ENCODE measurements around the gene MAN1A2. TPM values are rescaled to one million over a fixed set of nuclear protein-coding genes. Genes with fewer than 3 reads are reported as not detected.

The MAN1A2 gene
- total RNA-seq, 1 experiment from 2014 or later: 28.7 TPM

GRCh38 chr1:117493906-117494305 is 126.7 kb downstream of the MAN1A2 start:
- Histone ChIP-seq H3K27me3 (ENCODE audit: control insufficient read depth, insufficient read depth, low read length) (no peaks in the 10 kb centered on the region), H3K4me3 (ENCODE audit: low read depth in 2 of 2, low read length in 2 of 2) (no peak overlapping the region), H3K9me3 (ENCODE audit: control insufficient read depth, insufficient read depth, low read depth, low read length) (no peaks in the 10 kb centered on the region), H3K4me1 (ENCODE audit: control insufficient read depth, insufficient read depth, low read length) (no peaks in the 10 kb centered on the region), H3K27ac (ENCODE audit: low read length) (no peak overlapping the region), H3K36me3 (ENCODE audit: control insufficient read depth, insufficient read depth, low read length) (no peaks in the 10 kb centered on the region)
- TF ChIP-seq, protein P1, sequence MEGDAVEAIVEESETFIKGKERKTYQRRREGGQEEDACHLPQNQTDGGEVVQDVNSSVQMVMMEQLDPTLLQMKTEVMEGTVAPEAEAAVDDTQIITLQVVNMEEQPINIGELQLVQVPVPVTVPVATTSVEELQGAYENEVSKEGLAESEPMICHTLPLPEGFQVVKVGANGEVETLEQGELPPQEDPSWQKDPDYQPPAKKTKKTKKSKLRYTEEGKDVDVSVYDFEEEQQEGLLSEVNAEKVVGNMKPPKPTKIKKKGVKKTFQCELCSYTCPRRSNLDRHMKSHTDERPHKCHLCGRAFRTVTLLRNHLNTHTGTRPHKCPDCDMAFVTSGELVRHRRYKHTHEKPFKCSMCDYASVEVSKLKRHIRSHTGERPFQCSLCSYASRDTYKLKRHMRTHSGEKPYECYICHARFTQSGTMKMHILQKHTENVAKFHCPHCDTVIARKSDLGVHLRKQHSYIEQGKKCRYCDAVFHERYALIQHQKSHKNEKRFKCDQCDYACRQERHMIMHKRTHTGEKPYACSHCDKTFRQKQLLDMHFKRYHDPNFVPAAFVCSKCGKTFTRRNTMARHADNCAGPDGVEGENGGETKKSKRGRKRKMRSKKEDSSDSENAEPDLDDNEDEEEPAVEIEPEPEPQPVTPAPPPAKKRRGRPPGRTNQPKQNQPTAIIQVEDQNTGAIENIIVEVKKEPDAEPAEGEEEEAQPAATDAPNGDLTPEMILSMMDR (IDR thresholded peaks at IDR 0.05): no peak
- TF ChIP-seq POLR2AphosphoS5 (IDR thresholded peaks at IDR 0.05; ENCODE audit: low read depth, low read length) (no peak), REST (IDR thresholded peaks at IDR 0.05; ENCODE audit: insufficient read depth in 1 of 2, low read depth in 2 of 2, low read length in 1 of 2) (no peak), TCF7L2 (IDR thresholded peaks at IDR 0.05; ENCODE audit: low read depth, low read length) (no peak), SIN3A (IDR thresholded peaks at IDR 0.05; ENCODE audit: borderline replicate concordance, insufficient read depth, low read depth, low read length) (no peak)
- BruUV-seq (replicated peaks): no TSS peak
- DNase-seq (ENCODE audit: low read depth, low spot score) (no peak), ATAC-seq (no peak)
- POLR2A ChIA-PET: no interaction called here
- CTCF ChIA-PET: no interaction called here
- in situ Hi-C loops (cut with HindIII; ENCODE audit: low pct_unique_long_range_greater_than_20kb, low sequenced_read_pairs) (no loop called here), intact Hi-C loops (cut with micrococcal nuclease; ENCODE audit: unreplicated experiment) (no loop called here)

DNA sequence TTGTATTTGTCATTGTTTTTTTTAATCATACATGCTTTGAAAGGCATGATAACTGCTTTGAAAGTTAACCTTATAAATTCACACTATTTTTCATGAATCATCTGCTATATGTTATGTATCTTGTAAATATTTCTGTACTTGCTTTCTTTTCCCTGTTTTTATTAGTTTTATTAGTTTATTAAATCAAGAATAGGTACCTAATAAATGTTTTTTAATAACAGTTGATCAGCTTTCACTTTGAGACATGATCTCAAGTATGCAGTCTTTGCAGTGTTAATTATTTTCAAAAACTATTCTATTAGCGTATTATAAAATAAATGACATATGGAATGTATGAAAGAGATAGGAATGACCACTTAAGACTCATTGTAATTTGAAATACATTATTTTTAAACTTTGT is 127.8 kb downstream of the MAN1A2 start:
- no TSS peak for BruUV-seq (replicated peaks)
- ATAC-seq: no peak
- Histone ChIP-seq H3K27me3 (ENCODE audit: control insufficient read depth, insufficient read depth, low read length) (no peaks in the 10 kb centered on the region), H3K9me3 (ENCODE audit: control insufficient read depth, insufficient read depth, low read depth, low read length) (no peaks in the 10 kb centered on the region), H3K4me1 (ENCODE audit: control insufficient read depth, insufficient read depth, low read length) (no peaks in the 10 kb centered on the region), H3K27ac (ENCODE audit: low read length) (no peak overlapping the region), H3K4me3 (ENCODE audit: low read depth in 2 of 2, low read length in 2 of 2) (no peak overlapping the region), H3K36me3 (ENCODE audit: control insufficient read depth, insufficient read depth, low read length) (no peaks in the 10 kb centered on the region)
- intact Hi-C loops (cut with micrococcal nuclease; ENCODE audit: unreplicated experiment) (no loop called here), in situ Hi-C loops (cut with HindIII; ENCODE audit: low pct_unique_long_range_greater_than_20kb, low sequenced_read_pairs) (no loop called here)
- POLR2A ChIA-PET: no interaction called here
- TF ChIP-seq SIN3A (IDR thresholded peaks at IDR 0.05; ENCODE audit: borderline replicate concordance, insufficient read depth, low read depth, low read length): no peak
- TF ChIP-seq POLR2AphosphoS5 (IDR thresholded peaks at IDR 0.05; ENCODE audit: low read depth, low read length): no peak
- TF ChIP-seq REST (IDR thresholded peaks at IDR 0.05; ENCODE audit: insufficient read depth in 1 of 2, low read depth in 2 of 2, low read length in 1 of 2): no peak
- TF ChIP-seq, protein P1 (IDR thresholded peaks at IDR 0.05): no peak
- TF ChIP-seq TCF7L2 (IDR thresholded peaks at IDR 0.05; ENCODE audit: low read depth, low read length): no peak
- CTCF ChIA-PET: no interaction called here
- no peak for DNase-seq (ENCODE audit: low read depth, low spot score)

All from Panc1 (cell line).